WERI-Rb-1 (cell line): ENCODE data around the gene EFHC1.

Source experiments
- DNase-seq: peaks from one replicate; pipeline ENCODE4 v3.0.0-alpha.2; 2020
- H3K27ac ChIP-seq: fragments of 250-450 bp; sonication (Bioruptor Pico); 2 replicates; pipeline ENCODE4 v1.5.1; 2020; ENCODE audit warnings: mild to moderate bottlenecking, moderate library complexity
- H3K27me3 ChIP-seq: fragments of 250-450 bp; sonication (Bioruptor Pico); 2 replicates; pipeline ENCODE4 v1.5.1; 2021; ENCODE audit warnings: mild to moderate bottlenecking, low read depth, moderate library complexity; ENCODE audit not compliant: insufficient read depth, severe bottlenecking
- H3K36me3 ChIP-seq: fragments of 250-450 bp; sonication (Bioruptor Pico); 2 replicates; pipeline ENCODE4 v1.5.1; 2020; ENCODE audit warnings: mild to moderate bottlenecking, moderate library complexity
- H3K4me3 ChIP-seq: 2 replicates; pipeline ENCODE4 v1.5.1; 2011; ENCODE audit warnings: low read depth, mild to moderate bottlenecking, control low read depth, low read length
- H3K9me3 ChIP-seq: fragments of 250-450 bp; sonication (Bioruptor Pico); 2 replicates; pipeline ENCODE4 v1.5.1; 2021; ENCODE audit warnings: mild to moderate bottlenecking, moderate library complexity; ENCODE audit not compliant: severe bottlenecking
- CTCF ChIP-seq: IDR thresholded peaks from 2 replicates; pipeline ENCODE4 v1.5.1; 2011; ENCODE audit warnings: low read depth, mild to moderate bottlenecking, control low read depth, inconsistent platforms, low read length

EFHC1 gene

GRCh38 chr6:52403086-52403485 lies 17.1 kb upstream of the EFHC1 start:
- Histone ChIP-seq H3K9me3 (no peaks in the 10 kb centered on the region), H3K27ac (no peak overlapping the region), H3K36me3 (no peaks in the 10 kb centered on the region), H3K4me3 (no peak overlapping the region), H3K27me3 (no peaks in the 10 kb centered on the region)
- no peak for DNase-seq
- no peak for TF ChIP-seq CTCF

DNA sequence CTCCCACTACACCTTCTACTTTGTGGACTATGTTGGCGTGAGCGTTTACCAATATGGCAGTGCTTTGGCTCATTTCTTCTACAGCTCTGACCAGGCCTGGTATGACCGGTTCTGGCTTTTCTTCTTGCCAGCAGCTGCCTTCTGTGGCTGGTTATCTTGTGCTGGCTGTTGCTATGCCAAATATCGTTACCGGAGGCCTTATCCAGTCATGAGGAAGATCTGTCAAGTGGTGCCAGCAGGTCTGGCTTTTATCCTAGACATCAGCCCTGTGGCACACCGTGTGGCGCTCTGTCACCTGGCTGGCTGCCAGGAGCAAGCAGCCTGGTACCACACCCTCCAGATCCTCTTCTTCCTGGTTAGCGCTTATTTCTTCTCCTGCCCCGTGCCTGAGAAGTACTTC lies 16.5 kb upstream of the EFHC1 start:
- Histone ChIP-seq H3K4me3 (no peak overlapping the region), H3K9me3 (no peaks in the 10 kb centered on the region), H3K27me3 (no peaks in the 10 kb centered on the region), H3K27ac (no peak overlapping the region), H3K36me3 (no peaks in the 10 kb centered on the region)
- TF ChIP-seq CTCF = no peak
- DNase-seq = no peak

GRCh38 chr6:52405243-52405642 lies 14.9 kb upstream of the EFHC1 start:
- Histone ChIP-seq H3K27ac (no peak overlapping the region), H3K36me3 (no peaks in the 10 kb centered on the region), H3K9me3 (no peaks in the 10 kb centered on the region), H3K27me3 (no peaks in the 10 kb centered on the region), H3K4me3 (no peak overlapping the region)
- no peak for TF ChIP-seq CTCF
- DNase-seq = no peak

- Histone ChIP-seq H3K4me3 (no peak overlapping the region), H3K27ac (no peak overlapping the region), H3K9me3 (no peaks in the 10 kb centered on the region), H3K36me3 (no peaks in the 10 kb centered on the region), H3K27me3 (no peaks in the 10 kb centered on the region)
- peak; percentile 79 for TF ChIP-seq CTCF
- DNase-seq = peak; percentile 49
These were observed 12.7 kb upstream of the EFHC1 start for GRCh38 chr6:52407467-52407866.

- Histone ChIP-seq H3K27ac (no peak overlapping the region), H3K9me3 (no peaks in the 10 kb centered on the region), H3K36me3 (no peaks in the 10 kb centered on the region), H3K27me3 (no peaks in the 10 kb centered on the region), H3K4me3 (no peak overlapping the region)
- TF ChIP-seq CTCF = no peak
- DNase-seq = no peak
These were observed 10.6 kb upstream of the EFHC1 start for GRCh38 chr6:52409499-52409898.

DNA sequence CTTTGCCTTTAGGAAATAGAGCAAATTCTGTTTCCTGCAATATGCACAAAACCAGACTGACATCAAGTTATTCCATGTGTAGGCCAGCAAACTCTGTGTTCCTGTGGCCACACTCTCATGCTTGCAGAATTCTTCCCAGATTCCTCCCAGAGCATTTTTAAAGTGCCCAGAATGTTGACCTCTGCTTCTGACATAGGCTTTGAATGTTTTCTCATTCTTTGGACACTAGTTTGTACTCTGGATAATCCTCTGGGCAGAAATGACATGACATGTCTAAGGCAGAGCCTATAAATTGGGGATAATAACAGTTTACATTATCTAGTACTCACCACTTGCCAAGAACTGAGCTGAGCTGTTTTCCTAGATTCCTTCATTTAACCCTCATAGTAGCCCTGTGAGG lies 9.2 kb upstream of the EFHC1 start:
- DNase-seq = no peak

More for the DNA sequence above, 9.2 kb upstream of the EFHC1 start:
- H3K4me3 ChIP-seq = no peak overlapping the region
- H3K27ac ChIP-seq = no peak overlapping the region
- H3K9me3 ChIP-seq = no peaks in the 10 kb centered on the region
- no peak for TF ChIP-seq CTCF
- no peaks in the 10 kb centered on the region for H3K36me3 ChIP-seq
- no peaks in the 10 kb centered on the region for H3K27me3 ChIP-seq
